Liver (tissue), 9 donors: Measurements from ENCODE around the gene CACNG4. TPM values are rescaled to one million over a fixed set of nuclear protein-coding genes. Genes with fewer than 3 reads are reported as not detected.

ENCODE experiments used
- DNase-seq: peaks from one replicate; pipeline ENCODE4 v3.0.0-alpha.2; 2017; ENCODE audit warnings: low spot score
- H3K27ac ChIP-seq, 2 donors: one replicate each; pipeline ENCODE4 v1.7.0; 2013; ENCODE audit warnings: inconsistent platforms in 2 of 2, low read length in 2 of 2, control low read depth in 1 of 2, low read depth in 1 of 2, mild to moderate bottlenecking in 1 of 2
- H3K27me3 ChIP-seq, 4 donors: one replicate each; pipeline versions ENCODE4 v1.6.1 to v1.7.0; 2013; ENCODE audit warnings: low read length in 3 of 4, inconsistent platforms in 1 of 4, mild to moderate bottlenecking in 1 of 4, moderate library complexity in 1 of 4; ENCODE audit not compliant: control insufficient read depth in 4 of 4, insufficient read depth in 4 of 4
- H3K36me3 ChIP-seq, 4 donors: one replicate each; pipeline versions ENCODE4 v1.6.1 to v1.7.0; 2013; ENCODE audit warnings: low read length in 3 of 4, mild to moderate bottlenecking in 3 of 4, low read depth in 1 of 4, moderate library complexity in 1 of 4; ENCODE audit not compliant: control insufficient read depth in 4 of 4, insufficient read depth in 3 of 4
- H3K4me1 ChIP-seq, 4 donors: one replicate each; pipeline versions ENCODE4 v1.6.1 to v1.7.0; 2013; ENCODE audit warnings: low read length in 3 of 4, mild to moderate bottlenecking in 3 of 4, moderate library complexity in 1 of 4; ENCODE audit not compliant: control insufficient read depth in 4 of 4, insufficient read depth in 4 of 4
- H3K4me3 ChIP-seq, 3 donors: one replicate each; pipeline versions ENCODE4 v1.6.1 to v1.7.0; 2013; ENCODE audit warnings: low read length in 3 of 3, control low read depth in 1 of 3, low read depth in 1 of 3, mild to moderate bottlenecking in 1 of 3
- H3K9ac ChIP-seq, 2 donors: one replicate each; pipeline ENCODE4 v1.7.0; 2013; ENCODE audit warnings: low read length in 2 of 2, mild to moderate bottlenecking in 2 of 2, moderate library complexity in 2 of 2, control low read depth in 1 of 2, low read depth in 1 of 2
- H3K9me3 ChIP-seq, 4 donors: one replicate each; pipeline versions ENCODE4 v1.6.1 to v1.7.0; 2013; ENCODE audit warnings: low read length in 3 of 4; ENCODE audit not compliant: control insufficient read depth in 4 of 4
- ATF3 ChIP-seq: IDR thresholded peaks from 2 replicates; pipeline ENCODE4 v1.6.1; 2016; ENCODE audit warnings: antibody characterized with exemption
- CTCF ChIP-seq: fragments of 150-350 bp; IDR thresholded peaks from 2 replicates; pipeline ENCODE4 v1.5.1; 2017; ENCODE audit warnings: improper control_type of control experiment, low read depth, low read length; ENCODE audit not compliant: missing input control
- EGR1 ChIP-seq, 2 donors: IDR thresholded peaks; 2 replicates each; pipeline ENCODE4 v1.6.1; 2016 to 2018; ENCODE audit warnings: antibody characterized with exemption in 2 of 2, low read depth in 2 of 2
- FOXA1 ChIP-seq: IDR thresholded peaks from 2 replicates; pipeline ENCODE4 v1.6.1; 2016; ENCODE audit warnings: antibody characterized with exemption
- FOXA2 ChIP-seq: IDR thresholded peaks from 2 replicates; pipeline ENCODE4 v1.6.1; 2016; ENCODE audit warnings: antibody characterized with exemption
- GABPA ChIP-seq, 2 donors: IDR thresholded peaks in 1 of 2; conservative IDR thresholded peaks in 1 of 2; 2 replicates each; pipeline ENCODE4 v1.6.1; 2016; ENCODE audit warnings: antibody characterized with exemption in 2 of 2, mild to moderate bottlenecking in 1 of 2, moderate library complexity in 1 of 2
- HNF4A ChIP-seq, 2 donors: conservative IDR thresholded peaks; 2 replicates each; pipeline ENCODE4 v1.6.1; 2016; ENCODE audit warnings: antibody characterized with exemption in 2 of 2, mild to moderate bottlenecking in 2 of 2
- HNF4G ChIP-seq: IDR thresholded peaks from 2 replicates; pipeline ENCODE4 v1.6.1; 2016; ENCODE audit warnings: antibody characterized with exemption
- JUND ChIP-seq, 2 donors: IDR thresholded peaks; 2 replicates each; pipeline ENCODE4 v1.6.1; 2016; ENCODE audit warnings: antibody characterized with exemption in 2 of 2
- NR2F2 ChIP-seq: IDR thresholded peaks from 2 replicates; pipeline ENCODE4 v1.6.1; 2016; ENCODE audit warnings: antibody characterized with exemption
- RAD21 ChIP-seq, 2 donors: IDR thresholded peaks; 2 replicates each; pipeline ENCODE4 v1.6.1; 2016; ENCODE audit warnings: antibody characterized with exemption in 2 of 2, mild to moderate bottlenecking in 2 of 2
- REST ChIP-seq: IDR thresholded peaks from 2 replicates; pipeline ENCODE4 v1.6.1; 2016; ENCODE audit warnings: antibody characterized with exemption, mild to moderate bottlenecking
- RXRA ChIP-seq, 2 donors: IDR thresholded peaks; 2 replicates each; pipeline ENCODE4 v1.6.1; 2017 to 2018; ENCODE audit warnings: antibody characterized with exemption in 2 of 2, mild to moderate bottlenecking in 1 of 2
- SP1 ChIP-seq: IDR thresholded peaks from 2 replicates; pipeline ENCODE4 v1.6.1; 2018; ENCODE audit warnings: antibody characterized with exemption, mild to moderate bottlenecking
- TAF1 ChIP-seq: conservative IDR thresholded peaks from 2 replicates; pipeline ENCODE4 v1.6.1; 2016; ENCODE audit warnings: antibody characterized with exemption, mild to moderate bottlenecking
- YY1 ChIP-seq: IDR thresholded peaks from 2 replicates; pipeline ENCODE4 v1.6.1; 2016; ENCODE audit warnings: antibody characterized with exemption, mild to moderate bottlenecking
- WGBS: extraction: QIAGEN DNeasy Blood & Tissue Kit; methylation state at CpG from one replicate; pipeline ENCODE4 v1.1.7; 2013; 5-methylcytosine and 5-hydroxymethylcytosine counted together
- polyA plus RNA-seq, 2 donors: library from polyadenylated mRNA; stranded (reverse) in 1 of 2; unstranded in 1 of 2; fragments of 200-250 nt in 1 of 2; fragments of >200 nt in 1 of 2; fragmentation: Nextera tagmentation in 1 of 2; extraction: Ambion mirVana in 1 of 2; gene quantifications; one replicate each; pipeline versions ENCODE4 v1.2.1 to v1.2.3, GENCODE V29; 2013 to 2015
- total RNA-seq, 2 donors: library from RNA; depleted of rRNA; stranded (reverse); fragments of >200 nt; gene quantifications; one replicate each; pipeline ENCODE4 v1.2.3, GENCODE V29; 2014
- TF ChIP-seq, protein P1 (sequence below): IDR thresholded peaks from 2 replicates; pipeline ENCODE4 v1.6.1; 2016; ENCODE audit warnings: antibody characterized with exemption
- TF ChIP-seq, protein P2 (sequence below): IDR thresholded peaks from 2 replicates; pipeline ENCODE4 v1.6.1; 2016; ENCODE audit warnings: antibody characterized with exemption
- donor health status: healthy.
- donor health status: healthy.
- donor health status: healthy.
- donor health status: healthy.
- donor health status: healthy.

CACNG4 gene
- total and polyA plus RNA-seq, 4 donors = 0.02 to 0.09 (median 0.08) TPM; not detected in 1

GRCh38 chr17:66994361-66994760 lies 29.9 kb downstream of the CACNG4 start (continued):
- TF ChIP-seq REST (no peak), EGR1 (IDR thresholded peaks at IDR 0.05; ENCODE audit: low read depth in 2 of 2) (no peak)

- no peaks in the 10 kb centered on the region for H3K9me3 ChIP-seq
- H3K27ac ChIP-seq = no peak overlapping the region
- WGBS = 83% methylated on average over 12 of the region's 12 CpGs
- no peaks in the 10 kb centered on the region for H3K27me3 ChIP-seq
- no peaks in the 10 kb centered on the region for H3K36me3 ChIP-seq
- DNase-seq = no peak
- no peak overlapping the region for H3K9ac ChIP-seq
- TF ChIP-seq NR2F2 (no peak), RXRA (IDR thresholded peaks at IDR 0.05) (no peak), FOXA2 (no peak), CTCF (no peak), YY1 (no peak), JUND (IDR thresholded peaks at IDR 0.05) (no peak), SP1 (no peak), ATF3 (no peak), EGR1 (IDR thresholded peaks at IDR 0.05; ENCODE audit: low read depth in 2 of 2) (no peak), HNF4A (conservative IDR thresholded peaks at IDR 0.05) (no peak), REST (no peak), FOXA1 (no peak), GABPA (IDR thresholded peaks at IDR 0.05 in 1 of 2, conservative IDR thresholded peaks at IDR 0.05 in 1 of 2) (no peak), TAF1 (no peak), RAD21 (IDR thresholded peaks at IDR 0.05) (no peak), HNF4G (no peak)
- TF ChIP-seq, protein P1, sequence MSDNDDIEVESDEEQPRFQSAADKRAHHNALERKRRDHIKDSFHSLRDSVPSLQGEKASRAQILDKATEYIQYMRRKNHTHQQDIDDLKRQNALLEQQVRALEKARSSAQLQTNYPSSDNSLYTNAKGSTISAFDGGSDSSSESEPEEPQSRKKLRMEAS = no peak
- TF ChIP-seq, protein P2, sequence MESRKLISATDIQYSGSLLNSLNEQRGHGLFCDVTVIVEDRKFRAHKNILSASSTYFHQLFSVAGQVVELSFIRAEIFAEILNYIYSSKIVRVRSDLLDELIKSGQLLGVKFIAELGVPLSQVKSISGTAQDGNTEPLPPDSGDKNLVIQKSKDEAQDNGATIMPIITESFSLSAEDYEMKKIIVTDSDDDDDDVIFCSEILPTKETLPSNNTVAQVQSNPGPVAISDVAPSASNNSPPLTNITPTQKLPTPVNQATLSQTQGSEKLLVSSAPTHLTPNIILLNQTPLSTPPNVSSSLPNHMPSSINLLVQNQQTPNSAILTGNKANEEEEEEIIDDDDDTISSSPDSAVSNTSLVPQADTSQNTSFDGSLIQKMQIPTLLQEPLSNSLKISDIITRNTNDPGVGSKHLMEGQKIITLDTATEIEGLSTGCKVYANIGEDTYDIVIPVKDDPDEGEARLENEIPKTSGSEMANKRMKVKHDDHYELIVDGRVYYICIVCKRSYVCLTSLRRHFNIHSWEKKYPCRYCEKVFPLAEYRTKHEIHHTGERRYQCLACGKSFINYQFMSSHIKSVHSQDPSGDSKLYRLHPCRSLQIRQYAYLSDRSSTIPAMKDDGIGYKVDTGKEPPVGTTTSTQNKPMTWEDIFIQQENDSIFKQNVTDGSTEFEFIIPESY = no peak
- H3K4me1 ChIP-seq = no peaks in the 10 kb centered on the region
- no peak overlapping the region for H3K4me3 ChIP-seq
Observed at GRCh38 chr17:66994930-66995535, 30.5 kb downstream of the CACNG4 start.
